Nephron (organoid): Measurements from ENCODE around the gene PPP2R5C.

Experiments
- H3K27ac Mint-ChIP-seq, 3 experiments: 2 replicates each; pipeline ENCODE4 v1.8.0; 2020; ENCODE audit warnings: mixed read lengths in 3 of 3, mild to moderate bottlenecking in 2 of 3, moderate library complexity in 1 of 3
- H3K27me3 Mint-ChIP-seq: 2 replicates; pipeline ENCODE4 v1.8.0; 2021; ENCODE audit warnings: low read depth, mild to moderate bottlenecking, moderate library complexity, mixed read lengths
- H3K36me3 Mint-ChIP-seq: 2 replicates; pipeline ENCODE4 v1.8.0; 2020; ENCODE audit warnings: low read depth, mixed read lengths
- H3K4me1 Mint-ChIP-seq: 2 replicates; pipeline ENCODE4 v1.8.0; 2020; ENCODE audit warnings: mixed read lengths
- H3K4me3 Mint-ChIP-seq, 3 experiments: 2 replicates each; pipeline ENCODE4 v1.8.0; 2020; ENCODE audit warnings: mild to moderate bottlenecking in 3 of 3, mixed read lengths in 3 of 3, moderate library complexity in 2 of 3
- H3K9me3 Mint-ChIP-seq: 2 replicates; pipeline ENCODE4 v1.8.0; 2020; ENCODE audit warnings: mixed read lengths
- TF ChIP-seq, protein P1 (sequence below), 3 experiments: fragments of 200-600 bp; sonication (generic); IDR thresholded peaks; one replicate each; pipeline ENCODE4 v1.5.0; 2021; ENCODE audit warnings: antibody characterized with exemption in 3 of 3; ENCODE audit not compliant: unreplicated experiment in 3 of 3

Gene PPP2R5C

DNA sequence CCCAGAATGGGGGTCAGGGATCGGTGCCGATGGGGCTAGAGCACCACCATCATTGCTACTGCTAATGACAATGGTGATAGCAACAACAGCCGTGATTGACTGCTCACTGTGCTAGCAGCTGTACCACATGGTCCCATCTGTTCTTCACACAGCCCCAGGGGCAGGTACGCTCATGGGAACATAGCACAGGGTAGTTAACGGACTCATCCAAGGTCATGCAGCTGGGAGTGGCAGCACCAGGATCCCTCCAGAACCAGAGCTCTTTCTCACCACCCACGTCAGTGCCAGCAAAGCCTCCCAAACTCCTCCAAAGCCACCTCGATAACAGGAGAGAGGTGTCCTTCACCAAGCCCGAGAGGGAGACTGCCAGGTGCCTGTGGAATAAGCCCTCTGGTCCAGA lies 191.6 kb downstream of the PPP2R5C start:
- TF ChIP-seq, protein P1, sequence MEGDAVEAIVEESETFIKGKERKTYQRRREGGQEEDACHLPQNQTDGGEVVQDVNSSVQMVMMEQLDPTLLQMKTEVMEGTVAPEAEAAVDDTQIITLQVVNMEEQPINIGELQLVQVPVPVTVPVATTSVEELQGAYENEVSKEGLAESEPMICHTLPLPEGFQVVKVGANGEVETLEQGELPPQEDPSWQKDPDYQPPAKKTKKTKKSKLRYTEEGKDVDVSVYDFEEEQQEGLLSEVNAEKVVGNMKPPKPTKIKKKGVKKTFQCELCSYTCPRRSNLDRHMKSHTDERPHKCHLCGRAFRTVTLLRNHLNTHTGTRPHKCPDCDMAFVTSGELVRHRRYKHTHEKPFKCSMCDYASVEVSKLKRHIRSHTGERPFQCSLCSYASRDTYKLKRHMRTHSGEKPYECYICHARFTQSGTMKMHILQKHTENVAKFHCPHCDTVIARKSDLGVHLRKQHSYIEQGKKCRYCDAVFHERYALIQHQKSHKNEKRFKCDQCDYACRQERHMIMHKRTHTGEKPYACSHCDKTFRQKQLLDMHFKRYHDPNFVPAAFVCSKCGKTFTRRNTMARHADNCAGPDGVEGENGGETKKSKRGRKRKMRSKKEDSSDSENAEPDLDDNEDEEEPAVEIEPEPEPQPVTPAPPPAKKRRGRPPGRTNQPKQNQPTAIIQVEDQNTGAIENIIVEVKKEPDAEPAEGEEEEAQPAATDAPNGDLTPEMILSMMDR (IDR thresholded peaks at IDR 0.05; ENCODE audit: unreplicated experiment in 3 of 3) = no peak
- Mint-ChIP-seq H3K4me3 (no peak overlapping the region), H3K9me3 (no peaks in the 10 kb centered on the region), H3K4me1 (peaks cover 10% of the 10 kb centered on the region), H3K36me3 (no peaks in the 10 kb centered on the region), H3K27me3 (no peaks in the 10 kb centered on the region), H3K27ac (no peak overlapping the region)

DNA sequence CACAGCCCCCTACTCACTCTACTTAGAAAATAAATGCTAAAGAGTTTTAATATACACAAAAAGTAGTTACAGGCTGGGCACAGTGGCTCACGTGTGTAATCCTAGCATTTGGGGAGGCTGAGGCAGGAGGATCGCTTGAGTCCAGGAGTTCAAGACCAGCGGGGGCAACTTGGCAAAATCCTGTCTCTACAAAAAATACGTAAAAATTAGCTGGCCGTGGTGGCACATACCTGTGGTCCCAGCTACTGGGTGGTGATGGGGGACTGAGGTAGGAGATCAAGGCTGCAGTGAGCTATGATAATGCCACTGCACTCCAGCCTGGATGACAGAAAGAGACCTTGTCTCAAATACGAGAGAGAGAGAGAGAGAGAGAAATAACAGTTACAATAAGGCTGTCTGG lies 193.0 kb downstream of the PPP2R5C start:
- no peak overlapping the region for H3K27ac Mint-ChIP-seq
- TF ChIP-seq, protein P1 (IDR thresholded peaks at IDR 0.05; ENCODE audit: unreplicated experiment in 3 of 3) = no peak
- H3K4me1 Mint-ChIP-seq = no peaks in the 10 kb centered on the region
- H3K4me3 Mint-ChIP-seq = no peak overlapping the region
- no peaks in the 10 kb centered on the region for H3K36me3 Mint-ChIP-seq
- no peaks in the 10 kb centered on the region for H3K9me3 Mint-ChIP-seq
- peaks cover 3% of the 10 kb centered on the region for H3K27me3 Mint-ChIP-seq

DNA sequence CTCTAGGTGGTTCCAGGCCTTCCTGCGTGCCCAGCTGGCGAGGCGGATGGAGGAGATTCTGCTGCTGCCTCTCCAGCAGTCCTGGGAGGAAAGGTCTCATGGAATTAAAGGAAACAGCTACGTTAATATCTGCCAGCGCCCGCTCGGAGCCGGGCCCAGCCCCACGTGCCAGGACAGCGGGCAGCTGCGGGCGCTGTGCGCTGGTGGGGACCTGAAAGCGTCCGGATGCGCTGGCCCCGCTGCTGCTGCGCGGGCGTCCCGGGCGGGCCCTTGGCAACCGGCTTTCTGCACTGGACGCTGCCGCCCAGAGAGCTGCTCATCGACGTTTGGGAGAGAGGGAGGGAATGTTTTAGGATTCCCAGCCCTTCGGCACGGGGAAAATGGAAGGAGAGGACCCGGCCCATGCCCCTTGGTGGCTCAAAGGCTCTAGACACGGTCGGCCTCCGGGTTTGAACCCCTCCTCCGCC lies 194.2 kb downstream of the PPP2R5C start:
- H3K27ac Mint-ChIP-seq = no peak overlapping the region
- TF ChIP-seq, protein P1 (IDR thresholded peaks at IDR 0.05; ENCODE audit: unreplicated experiment in 3 of 3) = no peak
- H3K27me3 Mint-ChIP-seq = peaks cover 3% of the 10 kb centered on the region
- H3K36me3 Mint-ChIP-seq = no peaks in the 10 kb centered on the region
- no peaks in the 10 kb centered on the region for H3K9me3 Mint-ChIP-seq
- no peak overlapping the region for H3K4me3 Mint-ChIP-seq
- no peaks in the 10 kb centered on the region for H3K4me1 Mint-ChIP-seq

DNA sequence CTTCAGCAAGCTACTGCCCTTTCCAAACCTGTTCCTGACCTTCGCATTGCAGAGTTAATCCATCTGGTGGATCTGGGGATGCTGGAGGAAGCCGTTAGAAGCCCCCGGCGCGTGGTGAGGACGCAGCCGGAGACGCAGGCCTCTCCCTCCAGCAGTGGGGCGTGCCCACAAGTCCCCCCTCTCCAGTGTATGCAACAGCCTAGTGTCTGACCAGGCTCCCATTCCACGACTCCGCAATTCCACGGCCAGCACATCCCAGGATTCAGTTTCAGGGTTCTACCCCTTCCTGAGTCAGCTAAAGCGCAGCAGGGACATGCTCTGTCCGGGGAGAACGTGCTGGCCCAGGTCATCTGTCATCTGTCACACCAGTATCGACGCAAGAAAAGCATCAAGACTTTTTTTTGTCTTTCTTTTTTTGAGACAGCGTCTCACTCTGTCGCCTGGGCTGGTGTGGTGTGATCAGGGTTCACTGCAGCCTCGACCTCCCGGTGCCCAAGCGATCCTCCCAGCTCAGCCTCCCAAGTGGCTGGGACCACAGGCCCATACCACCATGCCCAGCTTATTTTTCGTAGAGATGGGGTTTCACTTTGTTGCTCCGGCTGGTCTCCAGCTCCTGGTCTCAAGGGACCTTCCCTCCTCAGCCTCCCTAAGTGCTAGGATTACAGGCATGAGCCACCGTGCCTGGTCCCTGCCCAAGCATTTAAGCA lies 194.8 kb downstream of the PPP2R5C start:
- Mint-ChIP-seq H3K4me1 (peaks cover 4% of the 10 kb centered on the region), H3K4me3 (no peak overlapping the region), H3K27ac (no peak overlapping the region), H3K27me3 (peaks cover 7% of the 10 kb centered on the region), H3K9me3 (no peaks in the 10 kb centered on the region), H3K36me3 (no peaks in the 10 kb centered on the region)
- TF ChIP-seq, protein P1 (IDR thresholded peaks at IDR 0.05; ENCODE audit: unreplicated experiment in 3 of 3) = no peak

DNA sequence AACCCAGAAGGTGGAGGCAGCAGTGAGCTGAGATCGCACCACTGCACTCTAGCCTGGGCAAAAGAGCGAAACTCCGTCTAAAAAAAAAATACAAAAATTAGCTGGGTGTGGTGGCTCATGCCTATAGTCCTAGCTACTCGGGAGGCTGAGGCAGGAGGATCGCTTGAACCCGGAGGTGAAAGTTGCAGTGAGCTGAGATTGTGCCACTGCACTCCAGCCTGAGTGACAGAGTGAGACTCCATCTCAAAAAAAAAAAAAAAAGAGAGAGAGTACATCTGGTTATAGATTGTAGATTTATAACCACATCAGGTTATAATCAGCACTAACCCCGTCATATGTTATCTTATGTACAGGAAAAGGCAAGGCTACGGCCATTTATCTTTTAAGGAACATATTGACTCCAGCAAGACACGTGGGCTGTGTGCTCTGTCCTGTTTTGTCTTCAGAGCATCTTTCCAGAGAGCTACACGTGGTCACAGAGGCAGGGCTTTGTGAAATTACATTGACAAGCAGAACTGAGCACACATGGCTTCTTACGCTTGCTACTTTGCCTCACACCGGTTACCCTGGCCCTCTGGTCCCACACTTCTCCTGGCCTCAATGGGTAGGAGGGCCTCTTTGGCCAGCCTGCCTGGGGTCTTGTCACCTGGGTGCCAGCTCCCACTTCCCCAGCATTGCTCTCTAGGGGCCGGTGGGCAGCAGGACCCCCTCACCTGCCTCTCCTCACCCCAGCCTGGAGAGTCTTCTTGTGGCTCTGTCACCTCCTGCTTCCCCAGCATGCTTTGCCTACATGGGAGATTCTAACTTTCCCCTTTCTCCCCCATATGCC lies 196.1 kb downstream of the PPP2R5C start:
- peaks cover 5% of the 10 kb centered on the region for H3K4me1 Mint-ChIP-seq
- TF ChIP-seq, protein P1 (IDR thresholded peaks at IDR 0.05; ENCODE audit: unreplicated experiment in 3 of 3) = no peak
- peaks cover 7% of the 10 kb centered on the region for H3K27me3 Mint-ChIP-seq
- no peaks in the 10 kb centered on the region for H3K36me3 Mint-ChIP-seq
- H3K27ac Mint-ChIP-seq = no peak overlapping the region
- H3K9me3 Mint-ChIP-seq = no peaks in the 10 kb centered on the region
- no peak overlapping the region for H3K4me3 Mint-ChIP-seq
